ENCODE results near the gene PPP3R1.

Gene PPP3R1

DNA sequence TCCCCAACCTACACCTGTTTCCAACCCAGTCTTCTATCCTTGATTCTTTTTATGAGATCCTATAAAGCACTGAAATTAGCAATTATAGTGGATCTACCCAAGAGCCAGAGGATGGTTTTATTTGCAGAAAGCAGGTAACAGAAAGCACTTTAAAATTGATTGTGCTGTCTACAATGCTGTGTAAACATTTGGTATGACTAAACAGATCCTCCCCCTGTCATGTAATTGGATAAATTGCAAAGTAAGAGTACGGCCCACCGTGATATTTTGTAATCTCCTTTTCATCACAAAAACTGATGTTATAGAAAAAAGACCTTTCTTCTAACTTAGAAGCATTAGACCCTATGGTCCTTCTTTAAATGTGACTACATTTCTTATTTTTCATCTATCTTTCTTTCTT is 11.3 kb upstream of the PPP3R1 start:
- TF ChIP-seq CTCF (IDR thresholded peaks at IDR 0.05) = no peak
- no peak overlapping the region for H3K4me3 ChIP-seq
- no peaks in the 10 kb centered on the region for H3K9me3 ChIP-seq
- intact Hi-C loops (cut with DNase I; ENCODE audit: low total_unique reads) = no loop called here
- H3K27ac ChIP-seq = no peak overlapping the region
- DNase-seq = no peak
- H3K27me3 ChIP-seq = no peaks in the 10 kb centered on the region
- H3K36me3 ChIP-seq = no peaks in the 10 kb centered on the region
- no peaks in the 10 kb centered on the region for H3K4me1 ChIP-seq

DNA sequence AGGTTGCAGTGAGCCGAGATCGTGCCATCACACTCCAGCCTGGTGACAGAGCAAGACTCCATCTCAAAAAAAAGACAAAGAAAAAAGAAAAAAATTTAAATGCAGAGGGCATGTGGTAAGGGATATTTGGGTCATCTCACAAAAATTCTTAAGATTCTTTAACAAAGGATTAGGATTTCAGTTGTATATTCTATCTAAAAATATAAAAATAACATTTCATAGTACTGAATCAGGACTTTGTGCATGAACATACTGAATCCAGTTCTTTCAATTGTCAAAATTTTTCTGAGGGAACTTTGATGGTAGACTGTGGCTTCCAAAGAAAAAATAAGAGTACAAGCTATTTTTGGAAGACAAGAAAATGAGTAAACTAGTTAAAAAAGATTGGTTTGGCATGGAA is 6.5 kb upstream of the PPP3R1 start:
- H3K27me3 ChIP-seq = no peaks in the 10 kb centered on the region
- no peak for TF ChIP-seq CTCF (IDR thresholded peaks at IDR 0.05)
- no peak overlapping the region for H3K4me3 ChIP-seq
- H3K4me1 ChIP-seq = peaks cover 0 to 4% (median 0%) of the 10 kb centered on the region in 4 donors
- H3K9me3 ChIP-seq = no peaks in the 10 kb centered on the region
- H3K36me3 ChIP-seq = no peaks in the 10 kb centered on the region
- intact Hi-C loops (cut with DNase I; ENCODE audit: low total_unique reads) = no loop called here
- H3K27ac ChIP-seq = no peak overlapping the region
- no peak for DNase-seq

GRCh38 chr2:68256093-68256450 is 3.7 kb upstream of the PPP3R1 start:
- no peaks in the 10 kb centered on the region for H3K27me3 ChIP-seq
- H3K4me1 ChIP-seq = peaks cover 0 to 6% (median 0%) of the 10 kb centered on the region in 4 donors
- H3K4me3 ChIP-seq = no peak overlapping the region
- intact Hi-C loops (cut with DNase I; ENCODE audit: low total_unique reads) = no loop called here
- no peak for DNase-seq
- no peaks in the 10 kb centered on the region for H3K36me3 ChIP-seq
- no peaks in the 10 kb centered on the region for H3K9me3 ChIP-seq
- no peak overlapping the region for H3K27ac ChIP-seq
- no peak for TF ChIP-seq CTCF (IDR thresholded peaks at IDR 0.05)

DNA sequence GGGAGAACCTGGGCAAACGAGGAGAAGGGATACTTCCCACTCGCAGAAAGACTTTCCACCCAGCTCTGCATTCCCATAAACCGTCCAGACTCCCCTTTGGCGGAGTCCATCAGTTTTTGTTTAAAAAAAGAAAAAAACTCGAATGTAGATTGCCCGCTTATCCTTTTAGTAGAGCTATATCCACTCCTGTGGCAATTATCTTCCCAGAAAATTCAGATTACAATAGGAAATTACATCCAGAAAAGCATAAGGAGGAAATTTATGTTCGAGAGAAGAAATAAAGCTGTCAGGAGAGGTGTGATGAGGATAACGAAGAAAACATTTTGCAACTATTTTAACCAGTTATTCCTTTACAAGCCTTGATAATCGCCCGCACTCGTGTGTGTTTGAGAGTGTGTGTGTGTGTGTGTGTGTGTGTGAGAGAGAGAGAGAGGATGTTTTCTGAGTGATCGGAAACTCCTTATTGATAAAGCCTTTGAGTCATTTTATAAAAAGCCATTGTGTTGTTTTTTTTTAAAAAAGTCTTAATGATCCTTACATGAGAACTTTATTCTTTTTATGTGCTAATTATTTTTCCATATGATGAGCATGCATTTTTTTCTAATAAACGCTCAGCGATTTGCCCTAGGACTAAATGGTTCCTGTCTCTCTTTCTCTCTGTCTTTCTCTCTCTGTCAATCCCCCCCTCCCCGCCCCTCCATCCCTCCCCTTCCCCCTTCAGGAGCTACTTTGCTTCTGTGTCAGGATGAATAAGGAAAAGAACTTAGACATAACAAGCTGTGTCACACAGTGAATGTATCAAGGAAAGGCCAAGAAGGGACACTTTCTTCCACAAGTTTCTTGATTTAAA is 1.1 kb upstream of the PPP3R1 start:
- Histone ChIP-seq H3K27me3 (no peaks in the 10 kb centered on the region), H3K4me1 (peaks cover 0 to 31% (median 18%) of the 10 kb centered on the region in 4 donors), H3K9me3 (no peaks in the 10 kb centered on the region), H3K36me3 (no peaks in the 10 kb centered on the region), H3K4me3 (peak overlapping the region; percentile 75 to 88), H3K27ac (peak overlapping the region; percentile 94 to 96)
- DNase-seq = no peak
- intact Hi-C loops (cut with DNase I; ENCODE audit: low total_unique reads) = no loop called here
- no peak for TF ChIP-seq CTCF (IDR thresholded peaks at IDR 0.05)

- H3K27me3 ChIP-seq = no peaks in the 10 kb centered on the region
- peaks cover 0 to 45% (median 29%) of the 10 kb centered on the region in 4 donors for H3K4me1 ChIP-seq
- H3K36me3 ChIP-seq = no peaks in the 10 kb centered on the region
- no peak for TF ChIP-seq CTCF (IDR thresholded peaks at IDR 0.05)
- peak in 1 of 2 donors; percentile 19 for DNase-seq
- intact Hi-C loops (cut with DNase I; ENCODE audit: low total_unique reads) = no loop called here
- H3K4me3 ChIP-seq = peak overlapping the region; percentile 75 to 88
- peak overlapping the region; percentile 94 to 96 for H3K27ac ChIP-seq
- H3K9me3 ChIP-seq = no peaks in the 10 kb centered on the region
Observed at GRCh38 chr2:68251855-68252399, 405 bp downstream of the PPP3R1 start.
